Activated naive CD4-positive, alpha-beta T cell (primary cell): Measurements from ENCODE around the gene HDX.
"Not testable (repeated sequence)": the region's sequence is repeated elsewhere in the genome, so short reads cannot be mapped to it uniquely, and the experiment has no call there.

Experiments
- DNase-seq, 4 experiments: peaks; one replicate each; lab custom pipeline; 2025; lab: John Stamatoyannopoulos, UW

The HDX gene, protein sequence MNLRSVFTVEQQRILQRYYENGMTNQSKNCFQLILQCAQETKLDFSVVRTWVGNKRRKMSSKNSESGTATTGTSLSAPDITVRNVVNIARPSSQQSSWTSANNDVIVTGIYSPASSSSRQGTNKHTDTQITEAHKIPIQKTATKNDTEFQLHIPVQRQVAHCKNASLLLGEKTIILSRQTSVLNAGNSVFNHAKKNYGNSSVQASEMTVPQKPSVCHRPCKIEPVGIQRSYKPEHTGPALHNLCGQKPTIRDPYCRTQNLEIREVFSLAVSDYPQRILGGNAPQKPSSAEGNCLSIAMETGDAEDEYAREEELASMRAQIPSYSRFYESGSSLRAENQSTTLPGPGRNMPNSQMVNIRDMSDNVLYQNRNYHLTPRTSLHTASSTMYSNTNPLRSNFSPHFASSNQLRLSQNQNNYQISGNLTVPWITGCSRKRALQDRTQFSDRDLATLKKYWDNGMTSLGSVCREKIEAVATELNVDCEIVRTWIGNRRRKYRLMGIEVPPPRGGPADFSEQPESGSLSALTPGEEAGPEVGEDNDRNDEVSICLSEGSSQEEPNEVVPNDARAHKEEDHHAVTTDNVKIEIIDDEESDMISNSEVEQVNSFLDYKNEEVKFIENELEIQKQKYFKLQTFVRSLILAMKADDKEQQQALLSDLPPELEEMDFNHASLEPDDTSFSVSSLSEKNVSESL

DNA sequence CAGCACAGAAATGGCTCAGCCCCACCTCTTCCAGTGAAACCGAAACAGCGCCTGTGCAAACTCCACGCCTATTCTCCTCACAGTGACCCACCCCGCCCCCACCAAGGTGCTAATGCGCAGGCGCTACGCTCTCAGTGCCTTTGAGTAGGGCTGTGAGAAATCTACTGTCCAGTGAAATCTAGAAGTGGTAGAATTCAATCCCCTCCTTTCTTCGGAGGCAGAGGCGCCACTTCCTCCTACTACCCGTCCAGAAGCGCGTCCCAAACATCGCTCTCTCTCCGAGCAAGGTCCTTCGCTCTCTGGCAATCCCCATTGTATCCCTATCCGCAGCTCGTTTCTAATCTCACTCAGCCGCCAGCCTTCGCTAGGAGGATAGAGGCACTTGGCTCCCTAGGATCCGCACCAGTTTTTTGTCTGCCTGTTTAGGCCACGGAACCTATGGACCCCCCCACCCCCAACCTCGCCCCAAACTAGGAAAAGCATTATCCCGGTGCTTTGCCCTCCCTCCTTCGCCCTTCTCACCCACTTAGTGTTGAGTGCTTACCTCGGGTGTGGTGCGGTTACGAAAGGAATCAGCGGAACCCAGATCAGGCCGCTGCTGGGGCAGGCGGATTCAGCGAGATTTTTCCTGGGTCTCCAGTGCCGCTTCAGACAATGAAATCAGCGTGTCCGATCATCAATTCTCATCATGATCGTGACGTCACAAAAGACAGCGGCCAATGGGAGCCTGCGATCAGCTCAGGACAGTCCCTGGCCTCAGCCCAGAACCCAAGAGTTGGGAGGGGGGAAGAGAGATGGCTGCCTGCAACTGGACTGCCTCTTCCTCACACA lies at the start of gene HDX:
TSS of gene HDX (minus strand) at position 656 of the 831 bp plus-strand sequence. CDS start 27,056 bp downstream, outside the sequence.
- DNase-seq = peak in 3 of 4 experiments; percentile 16 to 60 (median 35)

DNA sequence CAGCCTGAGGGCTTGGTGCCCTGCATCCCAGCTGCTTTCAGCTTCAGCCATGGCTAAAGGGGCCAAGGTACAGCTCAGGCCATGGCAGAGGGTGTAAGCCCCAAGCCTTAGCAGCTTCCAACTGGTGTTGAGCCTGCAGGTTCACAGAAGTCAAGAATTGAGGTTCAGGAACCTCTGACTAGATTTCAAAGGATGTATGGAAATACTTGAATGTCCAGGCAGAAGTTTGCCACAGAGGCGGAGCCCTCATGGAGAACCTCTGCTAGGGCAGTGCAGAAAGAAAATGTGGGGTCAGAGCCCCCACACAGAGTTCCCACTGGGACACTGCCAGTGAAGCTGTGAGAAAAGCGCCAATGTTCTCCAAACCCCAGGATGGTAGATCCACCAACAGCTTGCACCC lies 39.1 kb upstream of the HDX start:
- not testable (repeated sequence) for DNase-seq

DNA sequence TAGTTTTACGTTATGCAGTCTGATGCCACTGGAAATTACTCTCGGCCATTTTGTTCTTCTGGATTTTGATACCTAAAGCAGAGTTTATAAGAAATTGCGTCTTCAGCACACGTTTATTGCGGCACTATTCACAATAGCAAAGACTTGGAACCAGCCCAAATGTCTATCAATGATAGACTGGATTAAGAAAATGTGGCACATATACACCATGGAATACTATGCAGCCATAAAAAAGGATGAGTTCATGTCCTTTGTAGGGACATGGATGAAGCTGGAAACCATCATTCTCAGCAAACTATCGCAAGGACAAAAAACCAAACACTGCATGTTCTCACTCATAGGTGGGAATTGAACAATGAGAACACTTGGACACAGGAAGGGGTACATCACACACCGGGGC lies 35.4 kb upstream of the HDX start:
- DNase-seq = not testable (repeated sequence)

DNA sequence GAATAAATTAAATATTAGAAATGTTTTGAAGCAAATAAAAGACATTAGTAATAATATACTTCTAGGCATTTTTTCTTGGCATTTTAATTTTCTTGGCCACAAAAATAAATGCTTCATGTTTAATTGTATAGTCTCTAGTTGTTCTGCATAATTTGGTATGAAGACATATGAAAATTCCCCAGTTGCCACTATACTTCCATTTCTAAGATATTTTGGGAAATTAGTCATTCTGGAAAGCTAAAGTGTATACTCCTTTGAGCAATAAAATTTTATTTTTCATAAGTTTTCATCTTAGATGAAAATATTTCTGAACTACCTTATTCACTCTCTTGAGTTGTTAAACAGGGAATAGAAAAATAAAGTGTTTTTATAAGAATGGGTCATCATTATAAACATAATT lies 13.8 kb downstream of the HDX start:
- no peak for DNase-seq

DNA sequence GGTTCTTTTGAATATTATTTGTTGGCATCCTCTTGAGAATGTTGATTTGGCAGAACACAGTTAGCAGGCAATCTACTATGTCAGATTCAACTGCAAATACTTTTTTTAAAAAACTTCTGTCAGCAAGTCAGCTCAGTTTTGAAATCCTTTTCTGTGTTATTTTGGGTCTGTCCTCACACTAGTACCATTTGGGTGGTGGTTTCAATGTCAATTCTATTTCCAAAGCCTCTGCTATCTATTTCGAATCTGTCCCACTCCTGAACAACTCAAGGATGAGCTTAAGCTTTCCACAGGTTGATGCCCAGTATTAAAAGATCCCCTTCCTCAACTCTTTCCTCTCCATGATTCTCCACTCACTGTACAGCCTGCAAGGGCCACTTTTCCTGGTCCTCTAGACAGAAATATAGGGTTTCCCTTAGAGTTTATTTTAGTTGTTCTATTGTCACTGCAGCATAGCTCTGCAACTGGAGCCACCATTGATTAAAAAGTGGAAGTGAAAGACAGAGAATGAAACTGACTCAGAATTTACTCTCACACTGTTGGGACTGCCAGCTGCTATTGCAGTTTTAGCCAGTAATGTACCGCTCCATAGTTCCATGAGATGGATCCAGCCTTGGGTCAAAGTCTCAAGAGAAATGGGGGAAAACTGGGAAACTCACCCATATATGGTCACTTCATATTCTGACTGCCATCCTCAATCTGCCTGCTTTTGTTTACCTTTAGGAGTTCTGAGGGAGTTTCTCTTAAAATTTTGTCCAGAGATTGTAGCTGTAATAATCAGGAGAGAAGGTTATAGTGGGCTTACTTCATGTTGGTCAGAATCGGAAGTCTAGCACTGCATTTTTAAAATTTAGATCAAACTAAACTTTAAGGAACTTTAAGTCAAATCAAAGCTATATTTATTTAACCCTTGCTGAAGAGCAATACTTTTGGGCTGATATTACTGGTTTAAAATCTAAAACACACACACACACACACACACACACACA lies 14.6 kb downstream of the HDX start:
- no peak for DNase-seq

DNA sequence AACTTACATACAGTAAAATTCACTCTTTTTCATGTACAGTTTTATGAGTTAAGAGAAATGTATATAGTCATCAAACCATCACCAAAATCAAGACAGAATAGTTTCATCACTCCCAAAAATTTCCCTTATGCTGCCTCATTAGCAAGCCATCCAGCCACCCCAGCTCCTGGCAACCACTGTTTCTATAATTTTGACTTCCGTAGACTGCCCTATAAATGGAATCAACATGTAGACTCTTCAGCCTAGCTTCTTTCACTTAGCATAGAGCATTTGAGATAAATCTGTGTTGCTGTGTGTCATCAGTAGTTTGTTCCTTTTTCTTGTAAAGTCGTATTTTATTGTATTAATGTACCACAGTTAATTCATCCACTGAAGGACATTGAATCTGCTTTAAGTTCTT lies 23.2 kb downstream of the HDX start:
- no peak for DNase-seq

DNA sequence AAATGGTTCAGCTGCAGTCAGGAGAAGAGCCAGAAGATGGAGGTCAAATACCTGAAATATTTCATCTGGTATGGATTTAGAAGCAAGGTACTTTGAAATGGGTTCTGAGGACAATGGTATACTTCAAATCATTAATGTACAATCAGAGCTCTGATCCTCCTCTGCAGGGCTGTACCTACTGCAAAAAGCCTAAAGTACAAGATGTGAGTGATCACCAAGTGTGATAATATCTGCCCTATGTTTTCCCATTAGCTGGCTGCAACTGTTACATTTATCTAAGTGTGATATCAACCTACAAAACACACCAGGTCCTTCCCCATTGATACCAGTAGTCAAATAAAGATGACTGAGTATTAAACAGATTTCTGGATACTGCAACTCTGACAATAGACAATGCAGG lies 25.1 kb downstream of the HDX start:
- no peak for DNase-seq

DNA sequence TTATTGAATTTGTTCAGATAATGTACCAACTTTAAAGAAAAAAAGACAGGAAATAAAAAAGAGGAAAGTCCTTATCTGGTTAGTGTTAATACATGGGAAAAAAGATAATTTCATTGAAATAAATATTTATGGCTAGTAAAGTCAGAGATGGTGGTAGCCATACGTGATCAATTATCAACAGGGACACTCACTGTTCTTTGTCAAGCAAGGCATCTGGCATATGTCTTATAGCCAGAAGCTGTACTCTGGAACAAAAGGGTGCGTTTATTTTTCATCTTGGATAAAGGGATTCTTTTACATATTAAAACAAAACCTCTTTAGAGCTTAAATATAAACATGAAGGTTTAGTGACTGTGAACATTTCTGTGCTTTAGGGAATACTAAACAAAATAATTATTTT lies 26.7 kb downstream of the HDX start:
- DNase-seq = no peak

DNA sequence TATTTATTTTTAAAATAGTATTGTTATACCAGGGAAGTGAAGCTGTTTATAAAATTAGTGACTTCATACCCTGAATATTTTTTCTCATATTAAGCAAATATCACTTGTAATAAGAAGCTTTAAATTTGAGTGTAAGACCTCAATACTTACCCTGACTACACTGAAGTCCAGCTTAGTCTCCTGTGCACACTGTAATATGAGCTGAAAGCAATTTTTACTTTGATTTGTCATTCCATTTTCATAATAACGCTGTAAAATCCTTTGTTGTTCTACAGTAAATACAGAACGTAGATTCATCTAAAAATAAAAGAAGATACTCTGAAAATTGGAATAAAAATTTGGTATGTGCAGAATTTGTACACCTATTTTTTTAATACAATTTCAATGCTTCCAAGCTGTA lies 27.2 kb downstream of the HDX start:
- DNase-seq = no peak

DNA sequence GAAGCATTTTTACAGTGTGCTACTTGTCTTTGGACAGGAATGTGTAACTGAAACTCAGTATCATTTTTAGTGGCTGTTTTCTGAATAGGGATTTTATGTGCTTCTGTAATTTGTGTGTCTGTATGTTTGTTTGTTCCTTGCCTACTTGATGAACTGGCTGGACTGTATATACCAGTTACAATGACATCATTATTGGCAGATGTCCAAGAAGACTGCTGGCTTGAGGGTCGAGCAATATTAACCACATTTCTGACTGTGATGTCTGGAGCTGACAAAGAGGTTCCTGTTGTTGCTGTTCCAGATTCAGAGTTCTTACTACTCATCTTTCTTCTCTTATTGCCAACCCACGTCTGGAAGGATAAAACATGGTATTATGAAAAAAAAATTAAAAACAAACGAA lies 33.0 kb downstream of the HDX start:
- DNase-seq = no peak

DNA sequence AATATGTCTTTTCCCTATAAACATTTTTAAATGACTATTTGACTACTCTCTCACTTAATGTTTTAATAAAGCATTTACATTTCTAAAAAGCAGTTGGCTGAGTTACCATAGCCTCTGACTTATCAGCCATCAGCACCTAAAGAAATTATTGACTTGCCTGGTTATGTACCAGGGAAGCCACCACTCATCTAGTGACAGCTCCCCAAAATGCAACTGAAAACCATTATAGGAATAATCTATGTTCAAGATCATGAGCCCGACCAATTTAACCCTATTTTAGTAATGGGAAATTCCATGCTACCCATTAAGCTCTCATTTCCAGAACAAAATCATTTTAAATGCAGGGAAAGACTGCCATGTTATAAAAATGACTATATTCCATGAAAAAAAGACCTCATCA lies 34.4 kb downstream of the HDX start:
- no peak for DNase-seq

DNA sequence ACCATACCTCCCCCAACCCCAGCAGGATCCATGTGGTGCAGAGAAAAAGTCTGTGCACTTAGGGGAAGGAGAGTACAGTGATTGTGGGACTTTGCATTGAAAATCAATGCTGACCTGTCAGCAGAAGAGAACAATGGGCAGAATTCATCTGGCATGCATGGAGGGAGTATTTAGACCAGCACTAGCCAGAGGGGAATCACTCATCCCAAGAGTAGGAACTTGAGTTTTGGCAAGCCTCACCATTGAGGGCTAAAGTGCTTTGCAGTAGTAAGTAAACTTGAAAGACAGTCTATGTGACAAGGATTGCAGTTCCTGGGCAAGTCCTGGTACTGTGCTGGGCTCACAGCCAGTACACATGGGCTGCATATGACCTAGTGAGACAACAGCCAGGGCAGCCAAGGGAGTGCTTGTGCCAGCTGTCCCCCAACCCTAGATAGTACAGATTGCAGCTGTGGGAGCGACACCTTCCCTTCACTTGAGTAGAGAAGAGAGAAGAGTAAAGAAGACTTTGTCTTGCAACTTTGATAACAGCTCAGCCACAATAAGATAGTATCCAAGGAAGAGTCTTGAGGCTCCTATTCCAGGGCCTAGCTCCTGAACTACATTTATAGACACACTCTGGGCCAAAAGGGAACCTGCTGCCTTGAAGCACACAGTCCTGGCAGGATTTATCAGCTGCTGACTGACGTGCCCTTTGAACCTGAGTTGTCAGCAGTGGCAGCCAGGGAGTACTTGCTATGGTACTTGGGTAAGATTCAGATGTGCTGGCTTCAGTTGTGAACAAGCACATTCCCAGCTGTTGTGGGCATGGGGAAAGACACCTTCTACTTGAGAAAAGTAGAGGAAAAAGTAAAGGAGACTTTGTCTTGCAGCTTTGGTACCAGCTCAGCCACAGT lies 48.7 kb downstream of the HDX start:
- no peak for DNase-seq

DNA sequence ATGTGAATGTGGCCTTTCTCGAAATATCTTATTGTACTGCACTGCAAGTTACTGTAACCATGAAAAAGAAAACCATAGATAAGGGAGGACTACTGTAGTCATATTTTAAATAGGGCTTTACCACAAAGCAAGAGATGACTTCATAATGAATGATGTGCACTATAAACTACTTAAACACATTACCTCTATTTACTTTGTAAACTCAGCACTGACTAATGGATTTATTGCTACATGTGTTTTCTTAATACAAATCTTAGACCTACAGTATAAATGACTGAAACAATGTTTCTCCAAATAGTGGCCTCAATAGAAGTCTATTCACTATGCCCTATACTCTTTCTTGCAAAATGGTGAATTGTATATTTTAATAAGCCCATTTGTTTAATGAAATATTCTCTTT lies 61.1 kb downstream of the HDX start:
- no peak for DNase-seq

DNA sequence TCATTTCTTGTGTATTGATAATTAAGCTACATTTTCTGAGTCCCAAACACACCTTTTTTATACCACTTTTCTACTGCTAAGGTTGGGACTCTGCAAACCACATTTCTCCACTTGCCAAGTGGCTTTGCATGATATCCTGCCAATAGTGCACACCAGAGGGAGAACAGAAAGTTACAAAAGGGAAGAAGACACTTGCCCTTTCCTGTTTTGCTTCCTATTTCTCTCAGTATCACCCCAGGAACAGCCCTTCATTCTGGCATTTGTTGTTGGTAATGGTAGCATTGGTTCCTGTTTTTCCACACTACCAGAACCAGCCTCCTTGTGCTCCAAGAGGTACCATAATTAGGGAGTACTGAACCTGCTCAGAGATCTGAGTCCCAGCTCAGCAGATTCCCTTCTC lies 87.1 kb downstream of the HDX start:
- no peak for DNase-seq

DNA sequence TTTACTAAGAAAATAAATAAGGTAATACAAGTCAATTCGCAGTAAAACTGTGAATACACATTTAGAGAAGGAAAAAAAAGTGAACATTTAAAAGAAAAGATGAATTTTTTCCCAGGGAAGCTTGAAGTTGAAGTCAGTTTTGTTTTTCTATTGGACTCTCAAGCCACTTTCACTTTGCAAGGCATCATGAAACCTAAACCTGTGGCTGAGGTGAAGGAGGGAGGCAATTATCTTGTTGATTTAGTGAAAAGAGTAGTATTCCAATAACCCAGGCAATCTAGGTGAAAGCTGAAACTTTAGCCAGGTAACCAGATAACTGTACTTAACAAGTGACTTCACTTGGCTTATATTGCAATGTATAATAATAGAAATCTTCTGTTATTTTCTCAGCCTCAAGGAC lies 138.6 kb downstream of the HDX start:
- no peak for DNase-seq

DNA sequence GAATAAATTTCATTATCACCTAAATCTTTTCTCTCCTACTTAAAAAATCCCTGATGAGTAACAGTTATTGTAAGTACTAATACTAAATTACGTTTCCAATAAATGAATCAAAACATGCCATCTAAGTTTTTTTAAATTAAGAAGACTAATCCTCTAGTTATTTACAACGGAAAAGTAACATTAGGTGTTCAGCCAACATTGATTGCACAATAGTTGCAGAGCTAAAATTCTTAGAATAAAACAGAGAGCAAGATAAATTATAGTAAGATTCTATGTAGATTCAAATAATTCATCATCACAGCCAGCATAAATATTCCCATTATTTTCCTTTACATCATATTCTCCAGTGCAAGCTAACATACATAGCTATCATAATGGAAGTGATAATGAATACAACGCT lies 139.2 kb downstream of the HDX start:
- no peak for DNase-seq

DNA sequence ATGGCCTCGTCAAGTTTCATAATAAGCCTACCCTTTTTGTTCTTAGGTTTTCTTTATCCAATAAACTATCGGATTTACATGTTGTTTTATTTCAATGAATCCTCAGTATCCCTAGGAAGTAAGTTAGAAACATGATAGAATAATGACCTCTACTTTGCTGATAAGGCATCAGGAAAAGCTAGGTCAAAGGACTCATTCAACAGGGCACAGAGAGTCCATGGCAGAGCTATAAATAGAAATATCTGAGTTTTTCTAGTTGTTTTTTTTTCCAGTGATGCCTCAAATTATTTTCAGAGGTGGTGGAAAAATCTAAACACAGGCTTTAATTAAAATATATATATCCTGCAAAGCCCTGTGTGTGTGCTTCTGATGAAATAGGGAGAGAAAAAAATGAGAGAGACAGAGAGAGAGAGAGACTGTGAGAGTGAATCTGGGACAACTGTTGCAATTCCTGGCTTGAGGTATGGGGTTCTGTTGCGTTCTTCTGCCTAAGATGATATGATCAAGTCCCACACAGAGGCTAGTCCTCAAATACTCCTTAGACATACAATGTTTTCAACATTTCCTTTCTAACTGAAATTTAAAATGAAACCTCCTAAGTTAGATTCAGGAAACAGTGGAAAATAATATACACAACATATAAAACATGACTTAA lies 139.9 kb downstream of the HDX start:
- DNase-seq = no peak

DNA sequence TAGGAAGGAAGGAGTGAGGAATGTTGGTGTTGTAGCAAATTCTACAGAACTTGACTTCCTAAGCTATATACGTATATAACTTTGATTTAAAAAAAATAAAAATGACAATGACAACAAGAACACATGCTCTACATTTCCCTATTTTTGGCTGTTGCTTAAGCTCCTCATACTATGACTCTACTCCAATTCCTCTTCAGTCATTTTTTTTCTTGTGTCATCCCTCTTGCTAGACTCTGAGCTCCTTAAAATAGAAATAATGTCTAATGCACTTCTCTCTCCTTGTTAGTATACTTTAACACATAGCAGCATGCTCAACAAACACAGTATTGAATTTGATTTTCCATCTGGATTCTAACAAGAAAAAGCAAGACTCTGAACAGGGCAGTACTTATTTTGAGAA lies 144.0 kb downstream of the HDX start:
- DNase-seq = no peak

DNA sequence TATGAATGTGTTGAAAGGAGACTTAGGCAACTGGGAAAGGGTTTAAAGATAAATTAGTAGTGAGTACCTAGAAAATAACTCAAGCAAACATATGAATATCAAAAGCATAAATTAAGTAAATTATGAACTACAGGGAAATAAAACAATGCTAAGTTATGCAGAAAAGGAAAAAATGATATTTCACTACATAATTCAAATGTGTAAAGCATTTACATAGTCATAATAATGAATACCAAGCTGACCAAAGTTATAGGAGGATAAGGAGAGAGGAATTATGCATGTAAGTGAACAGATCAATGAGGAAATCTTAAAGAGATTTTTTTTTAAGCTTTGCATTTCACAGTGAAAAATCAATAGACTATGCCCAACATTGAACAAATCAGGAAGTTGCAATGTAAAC lies 145.0 kb downstream of the HDX start:
- DNase-seq = no peak

DNA sequence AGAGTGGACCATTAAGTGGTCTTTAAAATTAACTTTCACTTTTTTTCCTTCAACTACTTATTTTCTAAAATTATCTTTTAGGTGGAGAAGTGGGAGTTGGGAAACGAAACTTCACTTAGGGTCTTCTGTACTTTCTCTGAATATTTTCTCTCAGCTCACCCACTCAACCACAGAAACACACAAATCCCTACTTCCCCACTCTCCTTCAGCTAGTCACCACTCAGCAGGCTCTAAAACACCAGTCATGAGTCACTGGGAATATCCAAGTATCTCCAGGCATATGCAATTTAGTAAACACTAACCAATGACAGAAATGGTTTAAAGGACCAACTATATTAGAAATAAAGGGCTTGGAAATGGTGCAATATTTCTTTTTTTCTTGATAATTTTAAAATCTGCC lies 161.3 kb downstream of the HDX start:
- DNase-seq = no peak
